B cell (primary cell): ENCODE results near the gene SHISA3. TPM values are rescaled to one million over a fixed set of nuclear protein-coding genes. Genes with fewer than 3 reads are reported as not detected.
"Not testable (repeated sequence)": the region's sequence is repeated elsewhere in the genome, so short reads cannot be mapped to it uniquely, and the experiment has no call there.

ENCODE experiments used
- ATAC-seq: fragments of 200-7000 bp; cut with Tn5 transposase; one replicate; pipeline ENCODE4 v1.10.0; 2021; ENCODE audit warnings: low read depth, mild to moderate bottlenecking, moderate number of reproducible peaks, moderate library complexity
- CTCF ChIA-PET: fragments of 350-600 bp; sonication (Branson Sonifier 250); formaldehyde crosslinking; loops from one replicate; lab custom pipeline; 2021; ENCODE audit warnings: antibody characterized with exemption, inconsistent platforms; lab: Charles Lee
- POLR2A ChIA-PET: fragments of 350-600 bp; sonication (Branson Sonifier 250); formaldehyde crosslinking; loops from one replicate; lab custom pipeline; 2021; ENCODE audit warnings: antibody characterized with exemption; lab: Charles Lee
- DNase-seq: peaks from one replicate; pipeline ENCODE4 v3.0.0; 2013
- H2AFZ ChIP-seq: 2 replicates; pipeline ENCODE4 v1.6.1; 2012; ENCODE audit warnings: mild to moderate bottlenecking, low read depth, low read length; ENCODE audit not compliant: insufficient read depth, poor library complexity, severe bottlenecking
- H3K27ac ChIP-seq, 2 donors: 1 replicate in 1 of 2; 2 replicates in 1 of 2; pipeline ENCODE4 v1.5.1; 2012 to 2013; ENCODE audit warnings: low read length in 2 of 2, mild to moderate bottlenecking in 2 of 2, moderate library complexity in 1 of 2
- H3K27me3 ChIP-seq, 4 experiments: fragments of 200-600 bp in 1 of 4; sonication (generic) in 1 of 4; replicated peaks in 1 of 4; 1 replicate in 2 of 4; 2 replicates in 2 of 4; pipeline versions ENCODE4 v1.6.1 to v1.7.0; 2013 to 2016; ENCODE audit warnings: low read length in 3 of 4, mild to moderate bottlenecking in 2 of 4, mixed read lengths in 1 of 4, moderate library complexity in 1 of 4; ENCODE audit not compliant: insufficient read depth in 4 of 4, control insufficient read depth in 3 of 4; ENCODE audit errors: control extremely low read depth in 1 of 4
- H3K36me3 ChIP-seq, 2 experiments: replicated peaks in 1 of 2; 1 replicate in 1 of 2; 2 replicates in 1 of 2; pipeline versions ENCODE4 v1.6.1 to v1.7.1; 2013; ENCODE audit warnings: low read length in 1 of 2; ENCODE audit not compliant: insufficient read depth in 2 of 2, control insufficient read depth in 1 of 2; ENCODE audit errors: control extremely low read depth in 1 of 2, extremely low read depth in 1 of 2
- H3K4me1 ChIP-seq, 2 donors: fragments of 200-600 bp in 1 of 2; sonication (generic) in 1 of 2; 1 replicate in 1 of 2; 2 replicates in 1 of 2; pipeline versions ENCODE4 v1.5.1 to v1.6.1; 2013 to 2017; ENCODE audit warnings: low read length in 2 of 2; ENCODE audit not compliant: control insufficient read depth in 2 of 2, insufficient read depth in 2 of 2
- H3K4me2 ChIP-seq: replicated peaks from 2 replicates; pipeline ENCODE3; 2012; ENCODE audit warnings: mild to moderate bottlenecking, low read depth, low read length; ENCODE audit not compliant: poor library complexity, severe bottlenecking
- H3K4me3 ChIP-seq, 5 experiments: fragments of 200-600 bp in 1 of 5; sonication (generic) in 1 of 5; 1 replicate in 3 of 5; 2 replicates in 2 of 5; pipeline versions ENCODE4 v1.5.1 to v1.7.0; 2011 to 2016; ENCODE audit warnings: low read length in 4 of 5, mild to moderate bottlenecking in 4 of 5, low read depth in 2 of 5, control low read depth in 1 of 5, moderate library complexity in 1 of 5; ENCODE audit not compliant: insufficient read depth in 1 of 5; ENCODE audit errors: control extremely low read depth in 1 of 5, extremely low read depth in 1 of 5
- H3K79me2 ChIP-seq: fragments of 200-600 bp; sonication (generic); one replicate; pipeline ENCODE4 v1.6.0; 2016; ENCODE audit warnings: low read length; ENCODE audit not compliant: control insufficient read depth, insufficient read depth
- H3K9ac ChIP-seq: fragments of 200-600 bp; sonication (generic); 2 replicates; pipeline ENCODE4 v1.6.1; 2017; ENCODE audit warnings: mild to moderate bottlenecking, low read length, moderate library complexity
- H3K9me3 ChIP-seq, 3 donors: one replicate each; pipeline versions ENCODE4 v1.6.1 to v1.7.1; 2013; ENCODE audit warnings: low read length in 2 of 3; ENCODE audit not compliant: control insufficient read depth in 2 of 3, insufficient read depth in 1 of 3; ENCODE audit errors: control extremely low read depth in 1 of 3
- H4K20me1 ChIP-seq: 2 replicates; pipeline ENCODE4 v1.6.0; 2012; ENCODE audit warnings: mild to moderate bottlenecking, low read length; ENCODE audit not compliant: insufficient read depth, control insufficient read depth, poor library complexity, severe bottlenecking
- H3K27ac Mint-ChIP-seq: one replicate; pipeline ENCODE4 v1.8.0; 2021; ENCODE audit warnings: mixed read lengths
- H3K27me3 Mint-ChIP-seq: one replicate; pipeline ENCODE4 v1.8.0; 2021; ENCODE audit warnings: mixed read lengths
- H3K4me1 Mint-ChIP-seq: one replicate; pipeline ENCODE4 v1.8.0; 2021; ENCODE audit warnings: mixed read lengths
- H3K4me3 Mint-ChIP-seq: one replicate; pipeline ENCODE4 v1.8.0; 2021; ENCODE audit warnings: mixed read lengths
- H3K9me3 Mint-ChIP-seq: one replicate; pipeline ENCODE4 v1.8.0; 2022; ENCODE audit warnings: mixed read lengths; ENCODE audit not compliant: insufficient read depth
- EZH2 ChIP-seq: IDR thresholded peaks from 2 replicates; pipeline ENCODE4 v1.6.1; 2012; ENCODE audit warnings: borderline replicate concordance, low read depth, mild to moderate bottlenecking, moderate library complexity, low read length; ENCODE audit not compliant: insufficient read depth, poor library complexity, severe bottlenecking
- WGBS: methylation state at CpG from one replicate; pipeline ENCODE4 v1.1.5; 2013; ENCODE audit warnings: missing lambda C conversion rate; ENCODE audit not compliant: insufficient coverage; 5-methylcytosine and 5-hydroxymethylcytosine counted together
- intact Hi-C: fragments of 100-400 bp; cut with micrococcal nuclease; formaldehyde crosslinking; loops from one replicate; pipeline ENCODE4 v1.10.0; 2022
- polyA plus RNA-seq: library from polyadenylated mRNA; depleted of rRNA; stranded (reverse); fragments of >200 nt; gene quantifications from 2 replicates; pipeline ENCODE4 v1.2.3, GENCODE V29; 2012
- total RNA-seq, 2 donors: library from RNA; stranded (reverse); fragments of 120-200 nt in 1 of 2; gene quantifications; 1 replicate in 1 of 2; 2 replicates in 1 of 2; pipeline versions ENCODE4 v1.2.3 to v1.2.4, GENCODE V29; 2013 to 2022
- TF ChIP-seq, protein P1 (sequence below): fragments of 200-600 bp; IDR thresholded peaks from one replicate; pipeline ENCODE4 v1.8.0; 2022; ENCODE audit warnings: antibody characterized with exemption, mild to moderate bottlenecking

Gene SHISA3
- total and polyA plus RNA-seq, 2 donors (not counting 1 experiment from before 2014, with no cell fraction given) = not detected

DNA sequence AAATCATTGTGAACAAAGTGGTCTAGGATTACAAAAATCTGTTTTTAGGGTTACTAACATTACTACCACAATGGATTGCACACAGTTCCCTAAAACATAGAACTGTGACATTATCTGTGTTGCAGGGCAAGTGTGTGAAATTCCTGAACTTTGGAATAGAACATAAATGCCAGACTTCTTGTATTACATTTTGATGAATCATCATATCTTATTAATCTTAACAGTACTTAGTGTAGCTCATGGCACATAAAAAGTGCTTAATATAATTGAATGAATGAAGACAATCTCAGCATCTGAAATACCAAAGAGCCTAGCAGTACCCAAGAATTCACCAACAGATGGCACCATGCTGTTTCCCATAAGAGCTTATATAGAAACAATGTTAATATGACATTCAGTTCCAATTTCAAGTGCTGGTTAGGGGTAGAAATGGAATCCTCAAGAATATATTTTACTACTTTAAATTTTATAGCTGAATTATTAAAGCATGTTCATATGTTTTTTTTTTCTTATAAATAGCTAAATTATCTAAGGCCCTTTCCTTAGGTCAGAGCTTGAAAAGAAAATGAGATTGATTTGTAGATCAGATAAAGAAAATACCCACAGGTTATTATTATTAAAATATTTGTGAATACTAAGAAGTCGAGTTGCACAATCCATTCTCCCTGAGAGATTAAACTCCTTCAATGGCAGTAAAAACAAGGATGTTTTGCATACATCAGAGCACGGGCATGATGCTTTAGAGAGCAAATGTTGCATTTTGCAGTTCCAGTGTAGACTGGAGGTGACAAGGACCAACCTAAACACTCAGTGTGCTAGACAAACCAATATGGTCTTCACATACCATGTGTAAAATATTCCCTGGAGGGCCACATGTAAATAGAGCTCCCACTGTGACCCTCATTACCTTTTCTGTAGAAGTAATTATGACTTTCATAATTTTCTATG lies 25.7 kb upstream of the SHISA3 start:
- H3K4me3 Mint-ChIP-seq = no peak overlapping the region
- ATAC-seq (no peak), DNase-seq (peak; percentile 31)
- no peak overlapping the region for H3K4me2 ChIP-seq
- H4K20me1 ChIP-seq = no peaks in the 10 kb centered on the region
- no peak overlapping the region for H2AFZ ChIP-seq
- WGBS = no CpG with 5 or more reads among the region's 2 CpGs
- no peaks in the 10 kb centered on the region for H3K36me3 ChIP-seq
- intact Hi-C loops = no loop called here
- ChIA-PET POLR2A (no interaction called here), CTCF (interaction anchor here (1.0 to 3.8 kb wide), 8 partner anchors 26 to 414 kb away, joined by 3 to 43 read pairs (median 4); partner anchors contain the start of gene SHISA3)
- no peak overlapping the region for H3K9ac ChIP-seq
- H3K27me3 ChIP-seq = peaks cover 0 to 5% (median 0%) of the 10 kb centered on the region in 4 experiments
- H3K9me3 ChIP-seq = peaks cover 0 to 6% (median 0%) of the 10 kb centered on the region in 3 donors
- peaks cover 15% of the 10 kb centered on the region for H3K27me3 Mint-ChIP-seq
- no peak overlapping the region for H3K4me3 ChIP-seq
- TF ChIP-seq, protein P1, sequence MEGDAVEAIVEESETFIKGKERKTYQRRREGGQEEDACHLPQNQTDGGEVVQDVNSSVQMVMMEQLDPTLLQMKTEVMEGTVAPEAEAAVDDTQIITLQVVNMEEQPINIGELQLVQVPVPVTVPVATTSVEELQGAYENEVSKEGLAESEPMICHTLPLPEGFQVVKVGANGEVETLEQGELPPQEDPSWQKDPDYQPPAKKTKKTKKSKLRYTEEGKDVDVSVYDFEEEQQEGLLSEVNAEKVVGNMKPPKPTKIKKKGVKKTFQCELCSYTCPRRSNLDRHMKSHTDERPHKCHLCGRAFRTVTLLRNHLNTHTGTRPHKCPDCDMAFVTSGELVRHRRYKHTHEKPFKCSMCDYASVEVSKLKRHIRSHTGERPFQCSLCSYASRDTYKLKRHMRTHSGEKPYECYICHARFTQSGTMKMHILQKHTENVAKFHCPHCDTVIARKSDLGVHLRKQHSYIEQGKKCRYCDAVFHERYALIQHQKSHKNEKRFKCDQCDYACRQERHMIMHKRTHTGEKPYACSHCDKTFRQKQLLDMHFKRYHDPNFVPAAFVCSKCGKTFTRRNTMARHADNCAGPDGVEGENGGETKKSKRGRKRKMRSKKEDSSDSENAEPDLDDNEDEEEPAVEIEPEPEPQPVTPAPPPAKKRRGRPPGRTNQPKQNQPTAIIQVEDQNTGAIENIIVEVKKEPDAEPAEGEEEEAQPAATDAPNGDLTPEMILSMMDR = peak; percentile 56
- no peak for TF ChIP-seq EZH2
- H3K27ac ChIP-seq = no peak overlapping the region
- no peaks in the 10 kb centered on the region for H3K4me1 ChIP-seq
- no peaks in the 10 kb centered on the region for H3K4me1 Mint-ChIP-seq
- H3K27ac Mint-ChIP-seq = no peak overlapping the region
- H3K9me3 Mint-ChIP-seq = no peaks in the 10 kb centered on the region
- no peaks in the 10 kb centered on the region for H3K79me2 ChIP-seq

- H2AFZ ChIP-seq, H3K9me3 ChIP-seq, H3K4me3 Mint-ChIP-seq, H3K4me1 Mint-ChIP-seq, H3K4me2 ChIP-seq, DNase-seq, H3K36me3 ChIP-seq, H3K79me2 ChIP-seq, ATAC-seq, H3K9ac ChIP-seq, POLR2A ChIA-PET, H3K27me3 ChIP-seq, intact Hi-C loops, H4K20me1 ChIP-seq, H3K9me3 Mint-ChIP-seq, H3K27ac Mint-ChIP-seq, H3K4me3 ChIP-seq, H3K4me1 ChIP-seq, H3K27ac ChIP-seq: not testable (repeated sequence)
- peaks cover 17% of the 10 kb centered on the region for H3K27me3 Mint-ChIP-seq
- 100% methylated on average over 5 of the region's 6 CpGs for whole genome bisulfite sequencing
- CTCF ChIA-PET = interaction anchor here (1.1 to 3.8 kb wide), 4 partner anchors 25 to 415 kb away, joined by 3 to 43 read pairs (median 4); partner anchors contain the start of gene SHISA3
Measured at GRCh38 chr4:42372303-42372702, 25.0 kb upstream of the SHISA3 start.
